Transverse colon (tissue), 4 donors: Measurements from ENCODE around the gene IGF1. TPM values are rescaled to one million over a fixed set of nuclear protein-coding genes. Genes with fewer than 3 reads are reported as not detected.

Source experiments
- DNase-seq: peaks from one replicate; pipeline ENCODE4 v3.0.0-alpha.2; 2019
- H3K27ac ChIP-seq, 4 donors: fragments of 200-600 bp; sonication (generic); 2 replicates each; pipeline ENCODE4 v1.5.1; 2016 to 2018; ENCODE audit warnings: inconsistent platforms in 4 of 4
- H3K27me3 ChIP-seq: fragments of 200-600 bp; sonication (generic); 2 replicates; pipeline ENCODE4 v1.5.1; 2017; ENCODE audit warnings: inconsistent platforms
- H3K36me3 ChIP-seq, 4 donors: fragments of 200-600 bp; sonication (generic); 2 replicates each; pipeline ENCODE4 v1.5.1; 2017 to 2019; ENCODE audit warnings: inconsistent platforms in 4 of 4
- H3K4me1 ChIP-seq, 4 donors: fragments of 200-600 bp; sonication (generic); 2 replicates each; pipeline ENCODE4 v1.5.1; 2017 to 2020; ENCODE audit warnings: inconsistent platforms in 4 of 4
- H3K4me3 ChIP-seq, 4 donors: fragments of 200-600 bp; sonication (generic); 1 replicate in 1 of 4; 2 replicates in 3 of 4; pipeline versions ENCODE4 v1.5.1 to v1.6.1; 2017 to 2019; ENCODE audit warnings: inconsistent platforms in 4 of 4
- H3K9me3 ChIP-seq, 2 donors: fragments of 200-600 bp; sonication (generic); 2 replicates each; pipeline ENCODE4 v1.5.1; 2017 to 2019; ENCODE audit warnings: inconsistent platforms in 2 of 2
- EP300 ChIP-seq: sonication (generic); formaldehyde crosslinking; IDR thresholded peaks from one replicate; pipeline ENCODE4 v1.6.1; 2017; ENCODE audit warnings: antibody characterized with exemption, low read depth
- POLR2A ChIP-seq: fragments of 450-650 bp; IDR thresholded peaks from one replicate; pipeline ENCODE4 v1.6.1; 2016; ENCODE audit warnings: antibody characterized with exemption, mild to moderate bottlenecking, moderate library complexity
- POLR2AphosphoS5 ChIP-seq, 3 donors: sonication (generic); formaldehyde crosslinking; IDR thresholded peaks; one replicate each; pipeline ENCODE4 v1.6.1; 2016; ENCODE audit warnings: antibody characterized with exemption in 3 of 3
- whole genome bisulfite sequencing, 2 donors: methylation state at CpG; one replicate each; pipeline ENCODE4 v1.1.5; 2018; ENCODE audit warnings: low coverage in 1 of 2; 5-methylcytosine and 5-hydroxymethylcytosine counted together
- in situ Hi-C, 4 donors: fragments of 200-750 bp; cut with MboI; loops; one replicate each; pipeline versions ENCODE4 v1.15.0 to v1.15.1; 2017; ENCODE audit warnings: low sequenced_read_pairs in 3 of 4, low pct_ligation_motif_present in 1 of 4, low pct_unique_long_range_greater_than_20kb in 1 of 4
- intact Hi-C: fragments of 100-400 bp; cut with DNase I; formaldehyde crosslinking; loops from one replicate; pipeline ENCODE4 v1.15.1; 2023; ENCODE audit warnings: low total_unique reads
- total RNA-seq, 4 donors: library from RNA; depleted of rRNA; stranded (reverse); fragments of >200 nt; gene quantifications; one replicate each; pipeline ENCODE4 v1.1.0, GENCODE V29; 2016
- TF ChIP-seq, protein P1 (sequence below), 5 experiments: fragments of 200-600 bp in 3 of 5; fragments of 450-650 bp in 2 of 5; sonication (generic) in 3 of 5; IDR thresholded peaks; 1 replicate in 2 of 5; 2 replicates in 3 of 5; pipeline ENCODE4 v1.5.1; 2016 to 2017; ENCODE audit warnings: antibody characterized with exemption in 5 of 5, inconsistent platforms in 3 of 5, mild to moderate bottlenecking in 2 of 5, moderate library complexity in 1 of 5

The IGF1 gene
- total RNA-seq, 4 donors from 2014 or later = 2.2 to 15.5 (median 5.4) TPM

DNA sequence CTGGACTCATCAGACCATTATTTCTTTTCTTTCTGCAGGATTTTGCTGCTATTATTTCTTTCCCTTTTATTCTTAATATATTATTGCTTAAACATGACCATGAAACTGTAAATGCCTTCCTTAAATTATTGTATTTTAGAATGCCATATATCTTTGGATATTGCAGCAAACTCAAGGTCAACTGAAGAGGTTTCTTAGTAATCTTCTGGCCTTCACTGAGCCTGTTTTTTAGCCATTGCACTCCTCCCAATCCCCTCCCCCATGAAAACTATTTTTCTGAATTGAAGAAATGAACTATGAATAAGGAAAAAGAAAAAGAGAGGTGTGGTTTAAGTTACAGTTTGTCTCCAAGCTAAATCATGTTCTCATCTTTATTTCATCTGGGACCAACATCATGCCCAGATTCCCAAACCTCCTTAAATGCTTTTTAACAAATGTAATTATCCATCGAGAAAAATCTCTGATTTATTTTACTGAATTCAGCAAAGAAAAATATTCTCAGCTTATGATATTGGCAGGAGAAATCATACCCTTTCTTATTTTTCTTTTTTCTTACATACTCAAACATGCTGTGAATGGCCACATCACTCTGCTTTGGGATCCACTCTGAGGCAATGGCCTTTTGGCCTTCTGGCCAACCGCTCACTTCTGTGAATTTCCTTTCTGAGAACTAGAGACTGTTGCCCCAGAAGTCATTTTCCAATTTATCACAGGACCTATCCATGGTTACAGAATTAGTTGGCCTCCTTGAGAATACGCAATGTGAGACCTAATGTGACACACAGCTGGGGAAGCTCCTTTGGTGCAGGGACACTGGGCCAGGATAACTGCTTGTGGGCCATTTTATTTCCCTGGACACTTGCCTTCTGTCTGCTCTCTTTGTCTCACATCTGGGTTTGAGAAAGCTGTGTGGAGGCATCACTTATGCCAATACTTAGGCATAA, 50.9 kb downstream of the IGF1 start:
- DNase-seq = no peak
- intact Hi-C loops (no loop called here), in situ Hi-C loops (no loop called here)
- Histone ChIP-seq H3K27me3 (no peaks in the 10 kb centered on the region), H3K9me3 (no peaks in the 10 kb centered on the region), H3K4me3 (no peak overlapping the region), H3K27ac (no peak overlapping the region), H3K4me1 (peaks cover 0 to 4% (median 0%) of the 10 kb centered on the region in 4 donors), H3K36me3 (no peaks in the 10 kb centered on the region)
- 85 to 89% methylated on average over 2 to 3 of the region's 3 CpGs for WGBS, 2 donors
- TF ChIP-seq, protein P1, sequence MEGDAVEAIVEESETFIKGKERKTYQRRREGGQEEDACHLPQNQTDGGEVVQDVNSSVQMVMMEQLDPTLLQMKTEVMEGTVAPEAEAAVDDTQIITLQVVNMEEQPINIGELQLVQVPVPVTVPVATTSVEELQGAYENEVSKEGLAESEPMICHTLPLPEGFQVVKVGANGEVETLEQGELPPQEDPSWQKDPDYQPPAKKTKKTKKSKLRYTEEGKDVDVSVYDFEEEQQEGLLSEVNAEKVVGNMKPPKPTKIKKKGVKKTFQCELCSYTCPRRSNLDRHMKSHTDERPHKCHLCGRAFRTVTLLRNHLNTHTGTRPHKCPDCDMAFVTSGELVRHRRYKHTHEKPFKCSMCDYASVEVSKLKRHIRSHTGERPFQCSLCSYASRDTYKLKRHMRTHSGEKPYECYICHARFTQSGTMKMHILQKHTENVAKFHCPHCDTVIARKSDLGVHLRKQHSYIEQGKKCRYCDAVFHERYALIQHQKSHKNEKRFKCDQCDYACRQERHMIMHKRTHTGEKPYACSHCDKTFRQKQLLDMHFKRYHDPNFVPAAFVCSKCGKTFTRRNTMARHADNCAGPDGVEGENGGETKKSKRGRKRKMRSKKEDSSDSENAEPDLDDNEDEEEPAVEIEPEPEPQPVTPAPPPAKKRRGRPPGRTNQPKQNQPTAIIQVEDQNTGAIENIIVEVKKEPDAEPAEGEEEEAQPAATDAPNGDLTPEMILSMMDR (IDR thresholded peaks at IDR 0.05) = no peak
- no peak for TF ChIP-seq POLR2A
- TF ChIP-seq POLR2AphosphoS5 (IDR thresholded peaks at IDR 0.05) = no peak
- no peak for TF ChIP-seq EP300

DNA sequence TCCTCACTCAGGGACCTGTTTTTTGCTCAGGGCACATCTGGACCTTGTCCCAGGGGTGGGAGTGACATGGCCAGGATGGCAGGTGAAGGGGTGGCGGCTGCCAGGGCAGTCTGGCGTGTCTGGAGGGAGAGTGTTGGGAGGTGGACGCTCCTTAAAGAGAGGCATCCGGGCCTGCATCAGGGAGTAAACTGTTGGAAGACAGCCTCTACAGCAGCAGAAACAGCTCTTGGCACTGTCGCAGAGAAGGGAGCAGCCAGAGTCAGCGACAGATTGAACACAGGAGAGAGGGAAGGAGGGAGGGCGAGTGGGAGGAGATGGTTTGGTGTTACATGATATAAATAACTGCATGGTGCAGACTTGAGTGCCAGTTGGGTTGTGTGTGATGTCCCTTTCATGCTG, 52.8 kb downstream of the IGF1 start:
- H3K4me3 ChIP-seq = no peak overlapping the region
- no peak for DNase-seq

DNA sequence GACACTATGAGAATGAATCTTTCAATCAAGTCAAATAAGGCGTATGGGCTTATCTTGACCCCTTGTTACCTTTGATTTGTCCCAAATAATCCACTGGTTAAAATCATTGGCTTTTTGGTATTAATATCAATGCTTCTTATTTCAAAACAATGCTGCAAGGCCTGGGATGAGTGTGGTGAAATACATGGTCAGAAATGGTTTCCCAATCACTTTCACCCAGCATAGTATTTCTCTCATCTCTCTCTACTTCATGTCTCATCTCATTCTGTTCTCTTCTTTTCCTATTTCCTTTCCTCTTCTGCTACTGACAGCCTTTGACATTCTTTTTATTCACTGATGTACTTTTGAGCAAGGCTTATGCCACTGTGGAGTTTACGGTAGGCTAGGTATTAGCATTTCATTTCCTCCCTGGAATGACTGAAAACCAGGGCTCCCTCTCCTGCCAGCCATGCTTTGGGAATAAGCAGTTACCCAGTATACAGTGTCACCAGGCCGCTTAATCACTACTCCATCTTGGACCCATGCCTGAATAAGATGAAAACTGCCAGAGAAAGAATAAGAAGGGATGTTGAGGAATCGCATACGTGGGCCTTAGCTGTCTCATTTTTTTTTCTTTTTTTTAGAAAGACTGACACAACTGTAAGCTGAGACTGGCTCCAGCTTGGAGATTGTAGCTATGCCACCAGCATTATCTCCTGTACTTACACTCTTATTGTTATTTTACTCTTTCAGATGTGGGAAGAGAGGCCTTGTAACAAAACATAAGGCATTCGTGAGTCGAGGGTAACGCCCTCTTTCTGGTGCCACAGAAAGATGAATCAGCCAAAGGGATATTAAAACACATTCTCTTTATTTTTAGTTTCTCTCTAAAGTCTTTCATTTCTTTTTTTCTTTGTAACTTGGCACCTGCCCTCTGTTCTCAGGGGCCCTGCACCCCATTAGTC, 53.5 kb downstream of the IGF1 start:
- intact Hi-C loops (no loop called here), in situ Hi-C loops (no loop called here)
- no peak for DNase-seq
- 71 to 86% methylated on average over 7 to 8 of the region's 8 CpGs for whole genome bisulfite sequencing, 2 donors
- no peaks in the 10 kb centered on the region for H3K36me3 ChIP-seq
- TF ChIP-seq POLR2A (no peak), EP300 (no peak), POLR2AphosphoS5 (IDR thresholded peaks at IDR 0.05) (no peak)
- TF ChIP-seq, protein P1 (IDR thresholded peaks at IDR 0.05) = no peak
- no peak overlapping the region for H3K4me3 ChIP-seq
- peak overlapping the region in 3 of 4 donors; percentile 19 to 52 (median 35) for H3K27ac ChIP-seq
- H3K27me3 ChIP-seq = no peaks in the 10 kb centered on the region
- peaks cover 0 to 4% (median 0%) of the 10 kb centered on the region in 4 donors for H3K4me1 ChIP-seq
- H3K9me3 ChIP-seq = no peaks in the 10 kb centered on the region

More for the DNA sequence above, 52.8 kb downstream of the IGF1 start:
- Histone ChIP-seq H3K9me3 (no peaks in the 10 kb centered on the region), H3K4me1 (peaks cover 0 to 4% (median 0%) of the 10 kb centered on the region in 4 donors), H3K36me3 (no peaks in the 10 kb centered on the region), H3K27ac (peak overlapping the region in 3 of 4 donors; percentile 19 to 52 (median 35)), H3K27me3 (no peaks in the 10 kb centered on the region)
- in situ Hi-C loops (no loop called here), intact Hi-C loops (no loop called here)
- WGBS, 2 donors = 62 to 71% methylated on average over 3 to 7 of the region's 7 CpGs
- TF ChIP-seq POLR2A (no peak), EP300 (no peak), POLR2AphosphoS5 (IDR thresholded peaks at IDR 0.05) (no peak)
- TF ChIP-seq, protein P1 (IDR thresholded peaks at IDR 0.05) = no peak
